GM19467 (cell line): ENCODE data around the gene CRIP1.

Source experiments
- ATAC-seq: cut with Tn5 transposase; IDR thresholded peaks from one replicate; pipeline ENCODE4 v1.9.1; 2021; ENCODE audit warnings: mild to moderate bottlenecking, moderate library complexity; ENCODE audit not compliant: unreplicated experiment

The CRIP1 gene

GRCh38 chr14:105450864-105451720 is 35.6 kb upstream of the CRIP1 start:
- no peak for ATAC-seq

- no peak for ATAC-seq
These were observed 33.7 kb upstream of the CRIP1 start for GRCh38 chr14:105452963-105453362.

DNA sequence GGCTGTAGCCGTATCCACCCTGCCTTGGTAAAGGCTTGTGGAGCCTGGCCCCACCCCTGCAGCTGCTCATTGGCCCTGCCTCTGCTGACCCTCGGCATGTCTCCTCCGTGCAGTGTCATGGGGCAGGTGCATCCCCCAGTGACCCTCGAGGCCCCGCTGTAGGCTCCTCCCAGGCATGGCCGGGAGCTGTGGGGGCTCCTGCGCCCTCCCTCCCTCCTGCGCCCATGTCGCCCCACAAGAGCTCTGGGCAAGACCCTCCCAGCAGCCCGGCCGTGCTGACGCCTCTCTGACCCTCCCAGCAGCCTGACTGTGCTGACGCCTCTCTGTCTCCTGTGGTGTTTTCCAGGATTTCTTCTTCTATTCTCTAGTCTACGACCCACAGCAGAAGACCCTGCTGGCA is 32.8 kb upstream of the CRIP1 start:
- no peak for ATAC-seq

- no peak for ATAC-seq
These were observed 31.5 kb upstream of the CRIP1 start for GRCh38 chr14:105455086-105455640.

GRCh38 chr14:105455766-105456660 is 30.7 kb upstream of the CRIP1 start:
- ATAC-seq, result no peak

GRCh38 chr14:105456736-105457617 is 29.7 kb upstream of the CRIP1 start:
- ATAC-seq, result no peak

DNA sequence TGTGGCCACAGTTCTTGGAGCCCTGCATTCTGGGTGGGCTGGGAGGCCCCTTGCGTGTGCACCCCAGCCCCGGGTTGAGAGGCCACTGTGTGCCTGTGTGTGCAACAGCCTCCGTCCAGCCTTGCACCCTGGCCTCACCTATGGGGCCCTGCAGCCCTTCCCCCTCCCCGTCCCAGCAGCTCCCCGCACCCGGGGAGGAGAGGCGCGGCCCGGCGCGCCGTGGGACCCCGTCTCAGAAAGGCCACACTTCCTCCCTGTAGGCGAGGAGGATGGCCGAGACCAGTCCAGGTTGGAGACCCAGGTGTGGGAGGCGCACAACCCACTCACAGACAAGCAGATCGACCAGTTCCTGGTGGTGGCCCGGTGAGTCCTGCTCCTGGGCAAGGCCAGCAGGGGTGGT is 28.7 kb upstream of the CRIP1 start:
- ATAC-seq, result no peak

GRCh38 chr14:105458571-105458970 is 28.1 kb upstream of the CRIP1 start:
- ATAC-seq, result no peak

- ATAC-seq, result no peak
These were observed 26.6 kb upstream of the CRIP1 start for GRCh38 chr14:105460116-105460515.

- no peak for ATAC-seq
These were observed 26.1 kb upstream of the CRIP1 start for GRCh38 chr14:105460616-105461015.

GRCh38 chr14:105461903-105462302 is 24.8 kb upstream of the CRIP1 start:
- ATAC-seq, result no peak

- ATAC-seq, result no peak
These were observed 22.2 kb upstream of the CRIP1 start for GRCh38 chr14:105464501-105464900.

GRCh38 chr14:105465209-105466031 is 21.3 kb upstream of the CRIP1 start:
- no peak for ATAC-seq

DNA sequence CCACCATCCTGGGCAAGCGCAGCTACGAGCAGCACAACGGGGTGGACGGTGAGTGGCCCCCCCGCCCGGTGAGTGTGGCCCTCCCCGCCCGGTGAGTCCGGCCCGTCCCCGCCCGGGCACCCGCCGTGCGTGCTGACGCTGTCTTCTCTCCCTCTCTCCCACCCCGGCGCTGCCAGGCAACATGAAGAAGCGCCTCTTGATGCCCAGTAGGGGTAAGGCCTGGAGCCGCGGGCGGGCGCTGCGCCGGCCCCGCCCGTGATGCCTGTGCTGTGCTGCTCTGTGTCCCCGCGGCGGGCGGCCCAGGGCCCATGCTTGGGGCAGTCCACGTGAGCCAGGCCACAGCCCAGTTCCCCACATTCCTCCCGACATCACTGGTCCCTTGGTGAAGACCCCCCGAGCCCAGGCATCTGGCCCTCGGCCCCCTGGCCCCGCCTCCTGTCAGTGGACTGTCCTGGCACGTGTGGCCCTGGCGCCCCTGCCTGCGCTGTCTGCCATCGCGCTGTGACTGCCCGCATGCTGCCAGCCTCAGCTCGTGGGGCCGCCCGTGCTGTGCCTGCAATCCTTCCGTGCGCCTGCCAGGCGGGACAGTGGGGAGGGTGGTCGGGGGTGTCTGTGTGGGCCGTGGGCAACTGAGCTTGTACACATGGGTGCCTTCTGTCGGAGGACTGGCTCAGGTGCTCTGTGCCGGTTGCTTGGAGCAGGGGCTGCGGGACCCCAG is 20.0 kb upstream of the CRIP1 start:
- no peak for ATAC-seq

DNA sequence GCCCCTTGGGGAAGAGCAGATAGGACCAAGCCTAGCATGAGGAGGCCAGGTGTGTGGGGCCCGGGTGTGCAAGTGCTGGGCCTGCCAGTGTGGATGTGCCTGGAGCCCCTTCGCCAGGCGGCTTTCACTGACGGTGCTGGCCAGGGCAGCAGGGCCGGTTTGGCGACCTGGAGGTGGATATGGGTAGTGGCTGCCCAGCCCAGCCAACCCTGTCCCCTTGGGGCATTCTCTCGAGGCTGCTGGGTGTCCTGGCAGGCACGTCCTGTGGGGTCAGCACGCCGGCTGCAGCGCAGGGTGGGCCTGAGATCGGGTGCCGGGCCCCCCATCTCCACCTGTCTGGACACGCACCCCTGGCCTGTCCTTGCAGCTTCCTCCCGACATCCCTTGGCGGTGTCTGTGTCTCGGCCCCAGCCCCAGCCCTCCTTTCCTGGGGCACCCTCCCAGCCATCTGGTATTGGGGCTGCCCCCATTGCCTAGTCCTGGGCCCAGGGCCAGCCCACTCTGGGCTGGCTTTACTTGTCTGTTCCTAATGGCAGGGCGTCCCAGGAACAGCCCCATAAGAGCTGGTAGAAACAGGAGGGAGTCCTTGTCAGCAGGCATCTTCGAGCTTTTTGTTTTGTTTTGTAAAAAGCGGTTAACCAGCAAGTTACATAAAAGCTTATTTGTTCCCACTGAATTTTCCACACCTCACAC is 19.3 kb upstream of the CRIP1 start:
- no peak for ATAC-seq

- ATAC-seq, result no peak
These were observed 18.7 kb upstream of the CRIP1 start for GRCh38 chr14:105467942-105468471.

- no peak for ATAC-seq
These were observed 18.0 kb upstream of the CRIP1 start for GRCh38 chr14:105468621-105469241.
